Stimulated activated CD4-positive, alpha-beta T cell treated with anti-CD3 and anti-CD28 coated beads, Interleukin-1b, Interleukin-23, amount 100 ng/mL, for 24 hours (primary cell): Measurements from ENCODE around the gene CAMK1D.

ENCODE experiments used
- DNase-seq, 4 experiments: peaks; one replicate each; pipeline ENCODE4 v3.0.0-alpha.2; 2020; ENCODE audit warnings: low read depth in 4 of 4, low spot score in 1 of 4

CAMK1D gene

DNA sequence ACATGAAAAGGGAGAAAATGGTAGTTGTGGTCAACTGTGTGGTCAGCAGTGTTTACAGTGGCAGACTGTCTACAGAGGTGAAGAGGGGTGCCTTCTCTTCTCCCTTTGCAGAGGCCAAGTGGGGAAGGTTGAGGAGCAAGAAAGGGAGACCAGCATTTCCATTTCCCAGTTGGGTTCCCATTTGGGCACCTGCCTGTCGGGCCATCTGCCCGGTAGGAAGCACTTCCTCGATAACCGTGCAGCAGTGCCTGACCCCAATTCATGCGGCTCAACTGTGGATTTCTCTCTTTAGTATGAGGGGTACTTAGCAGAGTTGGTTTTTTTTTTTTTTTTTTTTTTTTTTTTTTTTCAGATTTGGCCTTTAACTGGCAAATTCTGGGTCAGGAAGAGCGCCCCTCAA lies 525.2 kb downstream of the CAMK1D start:
- DNase-seq = no peak

- DNase-seq = no peak
Observed at GRCh38 chr10:12875100-12875499, 525.8 kb downstream of the CAMK1D start.

GRCh38 chr10:12876266-12876665 lies 526.9 kb downstream of the CAMK1D start:
- DNase-seq = no peak

DNA sequence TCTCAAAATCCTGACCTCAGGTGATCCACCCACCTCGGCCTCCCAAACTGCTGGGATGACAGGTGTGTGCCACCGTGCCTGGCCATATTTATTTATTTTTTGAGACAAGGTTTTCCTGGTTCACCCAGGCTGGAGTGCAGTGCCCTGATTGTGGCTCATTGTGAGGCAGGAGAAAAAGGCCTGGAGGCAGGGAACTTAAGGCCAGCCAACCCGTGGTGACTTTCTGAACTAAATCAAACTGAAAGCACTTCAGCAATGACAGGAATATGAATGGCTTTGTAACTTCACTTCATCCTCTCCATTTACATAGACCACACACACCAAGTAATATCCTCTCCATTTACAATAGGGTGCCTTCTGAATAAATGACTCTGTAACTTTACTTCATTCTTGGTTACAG lies 527.8 kb downstream of the CAMK1D start:
- DNase-seq = no peak

DNA sequence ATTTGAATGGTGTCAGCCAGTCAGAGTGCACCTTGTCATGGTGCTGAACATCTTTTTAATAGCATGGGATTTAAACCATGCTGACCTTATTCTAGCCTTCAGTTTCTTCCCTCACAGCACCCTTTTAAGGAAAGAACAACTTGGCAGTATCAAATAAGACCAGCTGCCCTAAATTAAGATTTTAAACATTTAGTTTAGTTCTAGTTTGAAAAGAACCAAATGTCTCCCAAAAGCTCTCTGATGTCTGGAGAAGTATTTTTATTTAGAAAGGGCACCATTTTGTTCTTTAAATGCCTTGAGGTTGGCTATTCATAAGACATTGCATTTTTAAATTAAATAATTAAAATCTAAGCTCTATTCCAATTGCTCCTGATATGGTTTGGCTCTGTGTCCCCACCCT lies 531.1 kb downstream of the CAMK1D start:
- DNase-seq = no peak

DNA sequence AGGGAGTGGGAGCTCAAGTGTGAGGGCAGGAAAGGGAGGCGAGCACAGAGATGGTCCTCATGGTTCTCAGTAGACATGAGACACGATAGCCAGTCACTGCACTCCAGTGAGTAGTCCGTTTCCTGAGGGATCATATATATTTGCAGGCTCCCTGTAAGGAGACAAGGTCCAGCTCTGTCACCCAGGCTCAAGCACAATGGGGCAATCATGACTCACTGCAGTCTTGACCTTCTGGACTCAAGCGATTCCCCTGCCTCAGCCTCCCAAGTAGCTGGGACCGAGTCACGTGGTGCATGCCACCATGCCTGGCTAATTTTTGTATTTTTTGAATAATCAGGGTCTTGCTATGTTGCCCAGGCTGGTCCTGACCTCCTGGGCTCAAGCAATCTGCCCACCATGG lies 535.5 kb downstream of the CAMK1D start:
- DNase-seq = no peak
